Breast epithelium (tissue), 3 donors: ENCODE measurements around the gene AGPAT1.

Source experiments
- POLR2AphosphoS5 ChIP-seq, 3 donors: sonication (generic); formaldehyde crosslinking; IDR thresholded peaks; one replicate each; pipeline ENCODE4 v1.6.1; 2017; ENCODE audit warnings: antibody characterized with exemption in 3 of 3
- TF ChIP-seq, protein P1 (sequence below), 3 donors: fragments of 450-650 bp; IDR thresholded peaks; one replicate each; pipeline ENCODE4 v1.5.1; 2016 to 2017; ENCODE audit warnings: antibody characterized with exemption in 3 of 3, mild to moderate bottlenecking in 3 of 3, moderate library complexity in 3 of 3

DNA sequence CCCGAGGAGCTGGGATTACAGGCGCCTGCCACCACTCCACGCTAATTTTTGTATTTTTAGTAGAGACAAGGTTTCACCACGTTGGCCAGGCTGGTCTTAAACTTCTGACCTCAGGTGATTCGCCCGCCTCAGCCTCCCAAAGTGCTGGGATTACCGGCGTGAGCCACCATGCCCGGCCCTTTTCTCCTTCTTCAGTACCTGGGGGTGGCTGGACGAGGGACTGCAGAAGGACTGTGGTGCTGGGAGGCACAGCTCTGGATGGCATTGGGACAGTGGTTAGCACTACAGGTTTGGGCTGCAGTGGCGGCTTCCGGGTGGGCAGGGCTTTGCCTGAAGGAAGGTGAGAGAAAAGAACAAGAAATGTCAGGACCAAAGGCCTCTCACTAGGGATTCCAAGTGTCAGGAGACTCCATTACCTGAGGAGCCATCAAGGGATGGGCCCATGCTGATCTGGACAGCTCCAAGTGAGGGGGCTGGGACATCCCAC is 55.3 kb downstream of the AGPAT1 start:
- no peak for TF ChIP-seq POLR2AphosphoS5 (IDR thresholded peaks at IDR 0.05)
- TF ChIP-seq, protein P1, sequence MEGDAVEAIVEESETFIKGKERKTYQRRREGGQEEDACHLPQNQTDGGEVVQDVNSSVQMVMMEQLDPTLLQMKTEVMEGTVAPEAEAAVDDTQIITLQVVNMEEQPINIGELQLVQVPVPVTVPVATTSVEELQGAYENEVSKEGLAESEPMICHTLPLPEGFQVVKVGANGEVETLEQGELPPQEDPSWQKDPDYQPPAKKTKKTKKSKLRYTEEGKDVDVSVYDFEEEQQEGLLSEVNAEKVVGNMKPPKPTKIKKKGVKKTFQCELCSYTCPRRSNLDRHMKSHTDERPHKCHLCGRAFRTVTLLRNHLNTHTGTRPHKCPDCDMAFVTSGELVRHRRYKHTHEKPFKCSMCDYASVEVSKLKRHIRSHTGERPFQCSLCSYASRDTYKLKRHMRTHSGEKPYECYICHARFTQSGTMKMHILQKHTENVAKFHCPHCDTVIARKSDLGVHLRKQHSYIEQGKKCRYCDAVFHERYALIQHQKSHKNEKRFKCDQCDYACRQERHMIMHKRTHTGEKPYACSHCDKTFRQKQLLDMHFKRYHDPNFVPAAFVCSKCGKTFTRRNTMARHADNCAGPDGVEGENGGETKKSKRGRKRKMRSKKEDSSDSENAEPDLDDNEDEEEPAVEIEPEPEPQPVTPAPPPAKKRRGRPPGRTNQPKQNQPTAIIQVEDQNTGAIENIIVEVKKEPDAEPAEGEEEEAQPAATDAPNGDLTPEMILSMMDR (IDR thresholded peaks at IDR 0.05) = no peak
